Measurements from ENCODE around the gene FOXO3B.
"Not testable (repeated sequence)": the region's sequence is repeated elsewhere in the genome, so short reads cannot be mapped to it uniquely, and the experiment has no call there.

- not testable (repeated sequence) for TF ChIP-seq CTCF, POLR2A (IDR thresholded peaks at IDR 0.05)
These were observed 14.6 kb downstream of the FOXO3B start for GRCh38 chr17:18667535-18667934.

Data from body of pancreas (tissue), 4 donors.